BJ (cell line): ENCODE measurements around the gene TTC5. TPM values are rescaled to one million over a fixed set of nuclear protein-coding genes. Genes with fewer than 3 reads are reported as not detected.

ENCODE experiments used
- CTCF ChIA-PET: fragments of 350-600 bp; formaldehyde crosslinking; extraction: SDS; loops from one replicate; lab custom pipeline; 2021; ENCODE audit warnings: antibody characterized with exemption, inconsistent platforms; lab: Yijun Ruan, JAX
- POLR2A ChIA-PET: fragments of 300-600 bp; sonication (Branson Sonifier 250); formaldehyde crosslinking; extraction: SDS; loops from one replicate; lab custom pipeline; 2021; ENCODE audit warnings: antibody characterized with exemption; lab: Charles Lee
- DNase-seq: peaks from one replicate; pipeline ENCODE4 v3.0.0-alpha.2; 2011; ENCODE audit warnings: low read depth
- H3K27me3 ChIP-seq: 2 replicates; pipeline ENCODE4 v1.6.0; 2011; ENCODE audit warnings: low read length; ENCODE audit not compliant: control insufficient read depth, insufficient read depth
- H3K36me3 ChIP-seq: 2 replicates; pipeline ENCODE4 v1.5.1; 2011; ENCODE audit warnings: low read length; ENCODE audit not compliant: control insufficient read depth, insufficient read depth
- H3K4me3 ChIP-seq: 2 replicates; pipeline ENCODE4 v1.5.1; 2011; ENCODE audit warnings: low read depth, mild to moderate bottlenecking, control low read depth, low read length
- CTCF ChIP-seq: IDR thresholded peaks from 2 replicates; pipeline ENCODE4 v1.5.1; 2011; ENCODE audit warnings: low read depth, mild to moderate bottlenecking, control low read depth, inconsistent platforms, low read length, moderate library complexity; ENCODE audit not compliant: insufficient read depth
- polyA plus RNA-seq: library from polyadenylated mRNA; depleted of rRNA; stranded (reverse); fragments of >200 nt; gene quantifications from 2 replicates; pipeline ENCODE4 v1.2.3, GENCODE V29; 2011

TTC5 gene
- polyA plus RNA-seq, 1 experiment: 11.4 TPM

- POLR2A ChIA-PET: interaction anchor here (1.1 kb wide), 1 partner anchor 14 kb away, joined by 3 read pairs; the partner anchor contains the start of gene PARP2
- TF ChIP-seq CTCF: no peak
- Histone ChIP-seq H3K4me3 (no peak overlapping the region), H3K27me3 (no peaks in the 10 kb centered on the region), H3K36me3 (peaks cover 3% of the 10 kb centered on the region)
- CTCF ChIA-PET: interaction anchor here (0.5 to 5.1 kb wide), 6 partner anchors 9 to 280 kb away, joined by 3 to 43 read pairs (median 4); partner anchors contain the start of gene TTC5
- no peak for DNase-seq
Observed at GRCh38 chr14:20329355-20329754, 23.6 kb upstream of the TTC5 start.

GRCh38 chr14:20328705-20329104 is 23.0 kb upstream of the TTC5 start:
- no peak for TF ChIP-seq CTCF
- no peak for DNase-seq
- CTCF ChIA-PET: interaction anchor here (0.6 to 5.1 kb wide), 11 partner anchors 10 to 353 kb away, joined by 3 to 43 read pairs (median 3); partner anchors contain the start of genes KLHL33, PARP2 and TEP1
- POLR2A ChIA-PET: no interaction called here
- Histone ChIP-seq H3K36me3 (peaks cover 3% of the 10 kb centered on the region), H3K4me3 (no peak overlapping the region), H3K27me3 (no peaks in the 10 kb centered on the region)

- no peak for DNase-seq
- peak; percentile 67 for TF ChIP-seq CTCF
- POLR2A ChIA-PET: no interaction called here
- no peaks in the 10 kb centered on the region for H3K27me3 ChIP-seq
- CTCF ChIA-PET: interaction anchor here (0.6 to 5.1 kb wide), 24 partner anchors 10 to 857 kb away, joined by 3 to 43 read pairs (median 4); partner anchors contain the start of genes KLHL33, PARP2 and TEP1
- H3K4me3 ChIP-seq: no peak overlapping the region
- H3K36me3 ChIP-seq: peaks cover 3% of the 10 kb centered on the region
Observed at GRCh38 chr14:20327005-20327869, 21.5 kb upstream of the TTC5 start.

GRCh38 chr14:20317720-20318119 is 12.0 kb upstream of the TTC5 start:
- no peak overlapping the region for H3K4me3 ChIP-seq
- H3K36me3 ChIP-seq: peaks cover 6% of the 10 kb centered on the region
- no peak for DNase-seq
- POLR2A ChIA-PET: no interaction called here
- no peaks in the 10 kb centered on the region for H3K27me3 ChIP-seq
- no peak for TF ChIP-seq CTCF
- CTCF ChIA-PET: interaction anchor here (0.6 to 3.3 kb wide), 3 partner anchors 9 to 39 kb away, joined by 3 to 21 read pairs (median 8); partner anchors contain the start of gene TTC5

- CTCF ChIA-PET: no interaction called here
Observed at GRCh38 chr14:20314026-20314425, 8.3 kb upstream of the TTC5 start.

More at GRCh38 chr14:20314026-20314425, 8.3 kb upstream of the TTC5 start:
- no peak for TF ChIP-seq CTCF
- Histone ChIP-seq H3K4me3 (no peak overlapping the region), H3K36me3 (peaks cover 8% of the 10 kb centered on the region), H3K27me3 (no peaks in the 10 kb centered on the region)
- no peak for DNase-seq
- POLR2A ChIA-PET: no interaction called here
